ENCODE results near the gene GNB1.

GNB1 gene

DNA sequence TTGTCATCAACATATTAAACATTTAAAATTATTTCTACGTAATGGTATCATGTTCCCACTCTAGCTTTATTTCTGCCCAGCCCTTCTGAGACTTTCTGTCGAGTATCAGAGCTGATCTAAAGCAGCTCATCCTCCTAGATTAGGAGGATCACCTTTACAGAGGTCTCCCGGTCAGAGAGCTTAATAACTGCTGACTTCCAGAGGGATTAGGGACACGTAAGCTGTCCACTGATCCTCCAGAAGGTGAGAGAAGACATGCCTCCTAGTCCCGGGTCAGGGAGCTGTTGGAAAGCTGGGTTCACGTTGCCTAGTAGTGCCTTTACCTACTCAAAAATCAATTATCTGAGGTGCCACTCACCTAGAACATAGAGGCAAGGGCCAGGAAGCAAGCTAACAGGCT is 81.4 kb downstream of the GNB1 start:
- ATAC-seq = no peak
- TF ChIP-seq GLIS3 (CRISPR knock-in tag; IDR thresholded peaks at IDR 0.05) = no peak
- no peak for TF ChIP-seq ZC3H10 (CRISPR knock-in tag; IDR thresholded peaks at IDR 0.05)
- no peak for TF ChIP-seq PPARA (CRISPR knock-in tag; IDR thresholded peaks at IDR 0.05; ENCODE audit: borderline replicate concordance)
- no peak for TF ChIP-seq SNAI2 (CRISPR knock-in tag; IDR thresholded peaks at IDR 0.05)
- TF ChIP-seq BACH2 (CRISPR knock-in tag; IDR thresholded peaks at IDR 0.05; ENCODE audit: borderline replicate concordance) = no peak

- no peak for ATAC-seq
- TF ChIP-seq ZNF8 (CRISPR knock-in tag; IDR thresholded peaks at IDR 0.05) (no peak), ISL1 (CRISPR knock-in tag; IDR thresholded peaks at IDR 0.05) (no peak), ESRRG (CRISPR knock-in tag; IDR thresholded peaks at IDR 0.05) (no peak), ARNTL (CRISPR knock-in tag; IDR thresholded peaks at IDR 0.05; ENCODE audit: borderline replicate concordance, low read depth) (no peak), POU6F1 (CRISPR knock-in tag; IDR thresholded peaks at IDR 0.05; ENCODE audit: borderline replicate concordance, low read depth) (no peak), GLIS3 (CRISPR knock-in tag; IDR thresholded peaks at IDR 0.05) (no peak), RARB (CRISPR knock-in tag; IDR thresholded peaks at IDR 0.05) (no peak), ZFP30 (CRISPR knock-in tag; IDR thresholded peaks at IDR 0.05) (no peak), TSHZ2 (CRISPR knock-in tag; IDR thresholded peaks at IDR 0.05) (no peak), TCF4 (CRISPR knock-in tag; IDR thresholded peaks at IDR 0.05; ENCODE audit: borderline replicate concordance) (no peak), OSR1 (CRISPR knock-in tag; IDR thresholded peaks at IDR 0.05) (no peak), BACH2 (CRISPR knock-in tag; IDR thresholded peaks at IDR 0.05; ENCODE audit: borderline replicate concordance) (no peak)
- TF ChIP-seq, protein P1, sequence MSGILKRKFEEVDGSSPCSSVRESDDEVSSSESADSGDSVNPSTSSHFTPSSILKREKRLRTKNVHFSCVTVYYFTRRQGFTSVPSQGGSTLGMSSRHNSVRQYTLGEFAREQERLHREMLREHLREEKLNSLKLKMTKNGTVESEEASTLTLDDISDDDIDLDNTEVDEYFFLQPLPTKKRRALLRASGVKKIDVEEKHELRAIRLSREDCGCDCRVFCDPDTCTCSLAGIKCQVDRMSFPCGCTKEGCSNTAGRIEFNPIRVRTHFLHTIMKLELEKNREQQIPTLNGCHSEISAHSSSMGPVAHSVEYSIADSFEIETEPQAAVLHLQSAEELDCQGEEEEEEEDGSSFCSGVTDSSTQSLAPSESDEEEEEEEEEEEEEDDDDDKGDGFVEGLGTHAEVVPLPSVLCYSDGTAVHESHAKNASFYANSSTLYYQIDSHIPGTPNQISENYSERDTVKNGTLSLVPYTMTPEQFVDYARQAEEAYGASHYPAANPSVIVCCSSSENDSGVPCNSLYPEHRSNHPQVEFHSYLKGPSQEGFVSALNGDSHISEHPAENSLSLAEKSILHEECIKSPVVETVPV (CRISPR knock-in tag; IDR thresholded peaks at IDR 0.05) = no peak
- TF ChIP-seq, protein P2, sequence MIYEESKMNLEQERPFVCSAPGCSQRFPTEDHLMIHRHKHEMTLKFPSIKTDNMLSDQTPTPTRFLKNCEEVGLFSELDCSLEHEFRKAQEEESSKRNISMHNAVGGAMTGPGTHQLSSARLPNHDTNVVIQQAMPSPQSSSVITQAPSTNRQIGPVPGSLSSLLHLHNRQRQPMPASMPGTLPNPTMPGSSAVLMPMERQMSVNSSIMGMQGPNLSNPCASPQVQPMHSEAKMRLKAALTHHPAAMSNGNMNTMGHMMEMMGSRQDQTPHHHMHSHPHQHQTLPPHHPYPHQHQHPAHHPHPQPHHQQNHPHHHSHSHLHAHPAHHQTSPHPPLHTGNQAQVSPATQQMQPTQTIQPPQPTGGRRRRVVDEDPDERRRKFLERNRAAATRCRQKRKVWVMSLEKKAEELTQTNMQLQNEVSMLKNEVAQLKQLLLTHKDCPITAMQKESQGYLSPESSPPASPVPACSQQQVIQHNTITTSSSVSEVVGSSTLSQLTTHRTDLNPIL (CRISPR knock-in tag; IDR thresholded peaks at IDR 0.05; ENCODE audit: low read depth) = no peak
These were observed 82.7 kb downstream of the GNB1 start for GRCh38 chr1:1808206-1808605.

- ATAC-seq = no peak
- TF ChIP-seq CSDC2 (CRISPR knock-in tag; IDR thresholded peaks at IDR 0.05) (no peak), PATZ1 (CRISPR knock-in tag; IDR thresholded peaks at IDR 0.05; ENCODE audit: borderline replicate concordance) (no peak), ZNF8 (CRISPR knock-in tag; IDR thresholded peaks at IDR 0.05) (no peak), ZC3H10 (CRISPR knock-in tag; IDR thresholded peaks at IDR 0.05) (no peak), PPARA (CRISPR knock-in tag; IDR thresholded peaks at IDR 0.05; ENCODE audit: borderline replicate concordance) (no peak), SNAI2 (CRISPR knock-in tag; IDR thresholded peaks at IDR 0.05) (no peak), GLIS3 (CRISPR knock-in tag; IDR thresholded peaks at IDR 0.05) (no peak), ZNF70 (CRISPR knock-in tag; IDR thresholded peaks at IDR 0.05) (no peak), ARNTL (CRISPR knock-in tag; IDR thresholded peaks at IDR 0.05; ENCODE audit: borderline replicate concordance, low read depth) (no peak), BACH2 (CRISPR knock-in tag; IDR thresholded peaks at IDR 0.05; ENCODE audit: borderline replicate concordance) (no peak), ZNF565 (CRISPR knock-in tag; conservative IDR thresholded peaks at IDR 0.05; ENCODE audit: low read depth) (no peak), POU6F1 (CRISPR knock-in tag; IDR thresholded peaks at IDR 0.05; ENCODE audit: borderline replicate concordance, low read depth) (no peak), RARB (CRISPR knock-in tag; IDR thresholded peaks at IDR 0.05) (no peak), TCF4 (CRISPR knock-in tag; IDR thresholded peaks at IDR 0.05; ENCODE audit: borderline replicate concordance) (no peak), OSR1 (CRISPR knock-in tag; IDR thresholded peaks at IDR 0.05) (no peak), TSHZ2 (CRISPR knock-in tag; IDR thresholded peaks at IDR 0.05) (no peak)
- TF ChIP-seq, protein P2 (CRISPR knock-in tag; IDR thresholded peaks at IDR 0.05; ENCODE audit: low read depth) = no peak
These were observed 84.0 kb downstream of the GNB1 start for GRCh38 chr1:1806890-1807289.

Data from SK-N-SH treated with all-trans-retinoic acid at 6 μM for 48 hours (cell line).